NCI-H526 treated with DMSO at 0.1 percent for 48 hours (cell line): ENCODE data around the gene NEAT1.

Experiments
- DNase-seq: peaks from one replicate; lab custom pipeline; 2025; lab: John Stamatoyannopoulos, UW

Gene NEAT1

GRCh38 chr11:65422633-65423515 lies at the start of gene NEAT1:
Gene NEAT1 (plus strand): TSS chr11:65422798.
- peak; percentile 68 for DNase-seq

- DNase-seq: no peak
These were observed 48.6 kb upstream of the NEAT1 start for GRCh38 chr11:65373839-65374580.

GRCh38 chr11:65375012-65375411 lies 47.6 kb upstream of the NEAT1 start:
- no peak for DNase-seq

- DNase-seq: no peak
These were observed 46.4 kb upstream of the NEAT1 start for GRCh38 chr11:65376138-65376713.

GRCh38 chr11:65377036-65377435 lies 45.6 kb upstream of the NEAT1 start:
- DNase-seq: no peak

- no peak for DNase-seq
These were observed 44.8 kb upstream of the NEAT1 start for GRCh38 chr11:65377777-65378176.

- DNase-seq: no peak
These were observed 44.2 kb upstream of the NEAT1 start for GRCh38 chr11:65378208-65378927.

- DNase-seq: no peak
These were observed 43.5 kb upstream of the NEAT1 start for GRCh38 chr11:65378928-65379638.

- no peak for DNase-seq
These were observed 42.7 kb upstream of the NEAT1 start for GRCh38 chr11:65379698-65380459.

GRCh38 chr11:65380460-65381119 lies 42.0 kb upstream of the NEAT1 start:
- no peak for DNase-seq

- no peak for DNase-seq
These were observed 40.9 kb upstream of the NEAT1 start for GRCh38 chr11:65381716-65382032.

- DNase-seq: peak; percentile 81
These were observed 40.4 kb upstream of the NEAT1 start, which contains the start of gene SLC25A45 for GRCh38 chr11:65382033-65382803. Gene SLC25A45 (minus strand): TSS chr11:65382646. CDS start chr11:65381951, 695 bp downstream.

GRCh38 chr11:65382804-65383368 lies 39.7 kb upstream of the NEAT1 start:
- DNase-seq: no peak

- DNase-seq: no peak
These were observed 38.8 kb upstream of the NEAT1 start for GRCh38 chr11:65383778-65384177.

- no peak for DNase-seq
These were observed 38.2 kb upstream of the NEAT1 start for GRCh38 chr11:65384301-65384889.

- peak; percentile 52 for DNase-seq
These were observed 36.1 kb upstream of the NEAT1 start, which contains the start of gene FRMD8 for GRCh38 chr11:65386307-65387140. Gene FRMD8 (plus strand): TSS chr11:65386637. CDS start chr11:65387037, 400 bp downstream.

GRCh38 chr11:65388731-65389130 lies 33.9 kb upstream of the NEAT1 start:
- no peak for DNase-seq
